Type B pancreatic cell (in vitro differentiated cells): ENCODE measurements around the gene POLDIP3. TPM values are rescaled to one million over a fixed set of nuclear protein-coding genes. Genes with fewer than 3 reads are reported as not detected.
"Not testable (repeated sequence)": the region's sequence is repeated elsewhere in the genome, so short reads cannot be mapped to it uniquely, and the experiment has no call there.

Experiments used
- DNase-seq: peaks from one replicate; pipeline ENCODE4 v3.0.0; 2021; ENCODE audit warnings: mixed read lengths; ENCODE audit not compliant: unreplicated experiment; ENCODE audit errors: extremely low spot score
- H3K27ac Mint-ChIP-seq: 2 replicates; pipeline ENCODE4 v1.8.0; 2021; ENCODE audit warnings: mild to moderate bottlenecking, mixed read lengths
- H3K27me3 Mint-ChIP-seq: 2 replicates; pipeline ENCODE4 v1.8.0; 2021; ENCODE audit warnings: mixed read lengths
- H3K36me3 Mint-ChIP-seq: 2 replicates; pipeline ENCODE4 v1.8.0; 2021; ENCODE audit warnings: mixed read lengths
- H3K4me1 Mint-ChIP-seq: one replicate; pipeline ENCODE4 v1.8.0; 2021; ENCODE audit warnings: mixed read lengths; ENCODE audit not compliant: unreplicated experiment
- H3K4me3 Mint-ChIP-seq: 2 replicates; pipeline ENCODE4 v1.8.0; 2021; ENCODE audit warnings: mild to moderate bottlenecking, mixed read lengths
- H3K9me3 Mint-ChIP-seq: 2 replicates; pipeline ENCODE4 v1.8.0; 2021; ENCODE audit warnings: mixed read lengths
- CTCF ChIP-seq: fragments of 200-600 bp; sonication (generic); conservative IDR thresholded peaks from 2 replicates; pipeline ENCODE4 v1.5.0; 2021; ENCODE audit warnings: antibody characterized with exemption, mild to moderate bottlenecking
- total RNA-seq: library from RNA; stranded (reverse); gene quantifications from 2 replicates; pipeline ENCODE4 v1.2.1, GENCODE V29; 2021; ENCODE audit warnings: low replicate concordance

POLDIP3 gene
- total RNA-seq, 1 donor from 2014 or later: 86.9 TPM

- H3K36me3 Mint-ChIP-seq, DNase-seq, H3K9me3 Mint-ChIP-seq, H3K4me3 Mint-ChIP-seq, H3K27ac Mint-ChIP-seq, H3K27me3 Mint-ChIP-seq: not testable (repeated sequence)
- peaks cover 18% of the 10 kb centered on the region for H3K4me1 Mint-ChIP-seq
These were observed 78.0 kb downstream of the POLDIP3 start for GRCh38 chr22:42536634-42537033.

- Mint-ChIP-seq H3K27me3 (no peaks in the 10 kb centered on the region), H3K4me1 (peaks cover 18% of the 10 kb centered on the region), H3K36me3 (no peaks in the 10 kb centered on the region), H3K27ac (no peak overlapping the region), H3K4me3 (no peak overlapping the region), H3K9me3 (no peaks in the 10 kb centered on the region)
- DNase-seq: no peak
- no peak for TF ChIP-seq CTCF
These were observed 78.5 kb downstream of the POLDIP3 start for GRCh38 chr22:42536166-42536565.

- H3K27ac Mint-ChIP-seq, H3K9me3 Mint-ChIP-seq, DNase-seq, H3K36me3 Mint-ChIP-seq, H3K27me3 Mint-ChIP-seq, H3K4me3 Mint-ChIP-seq: not testable (repeated sequence)
- H3K4me1 Mint-ChIP-seq: peaks cover 18% of the 10 kb centered on the region
These were observed 79.5 kb downstream of the POLDIP3 start for GRCh38 chr22:42535082-42535731.

Other genes starting within 250 kb of the POLDIP3 start
- gene NFAM1, start 182.5 kb downstream of the POLDIP3 start, total RNA-seq: 0.21 and 0.53 TPM in 2 replicates
- gene RRP7A, start 95.1 kb downstream of the POLDIP3 start, total RNA-seq: 76.0 and 102 TPM in 2 replicates
- gene SERHL2, start 60.9 kb downstream of the POLDIP3 start, total RNA-seq: 2.8 and 3.9 TPM in 2 replicates
- 0.86 and 1.1 TPM in 2 replicates for gene ATP5MGL, start 25.7 kb upstream of the POLDIP3 start, total RNA-seq
- gene CYB5R3, start 34.5 kb upstream of the POLDIP3 start, total RNA-seq: 89.3 and 102 TPM in 2 replicates
- 20.2 and 76.3 TPM in 2 replicates for gene A4GALT, start 106.0 kb upstream of the POLDIP3 start, total RNA-seq
- 29.3 and 34.6 TPM in 2 replicates for gene ARFGAP3, start 242.4 kb upstream of the POLDIP3 start, total RNA-seq